ENCODE results near the gene PHRF1.

Gene PHRF1

GRCh38 chr11:575996-576768, at the start of gene PHRF1:
Gene PHRF1, plus strand, starts transcription at chr11:576470. Its CDS starts 5,043 bp downstream, at chr11:581513.
- FAIRE-seq: no peak

- FAIRE-seq: no peak
These were observed 48.0 kb upstream of the PHRF1 start for GRCh38 chr11:528166-528814.

GRCh38 chr11:528815-529727, 47.2 kb upstream of the PHRF1 start:
- no peak for FAIRE-seq

GRCh38 chr11:529728-530411, 46.4 kb upstream of the PHRF1 start:
- no peak for FAIRE-seq

- FAIRE-seq: no peak
These were observed 45.1 kb upstream of the PHRF1 start for GRCh38 chr11:530960-531831.

GRCh38 chr11:531919-532526, 44.2 kb upstream of the PHRF1 start:
- no peak for FAIRE-seq

- FAIRE-seq: no peak
These were observed 43.7 kb upstream of the PHRF1 start for GRCh38 chr11:532527-532985.

- FAIRE-seq: no peak
These were observed 43.2 kb upstream of the PHRF1 start for GRCh38 chr11:532986-533585.

GRCh38 chr11:533586-534395, 42.5 kb upstream of the PHRF1 start:
- no peak for FAIRE-seq

- no peak for FAIRE-seq
These were observed 41.7 kb upstream of the PHRF1 start for GRCh38 chr11:534396-535209.

- no peak for FAIRE-seq
These were observed 41.1 kb upstream of the PHRF1 start for GRCh38 chr11:535210-535518.

GRCh38 chr11:535519-536454, 40.5 kb upstream of the PHRF1 start, which contains the start of gene HRAS:
Gene HRAS, minus strand, starts transcription at chr11:535576.
- no peak for FAIRE-seq

GRCh38 chr11:536841-537621, 39.2 kb upstream of the PHRF1 start, which contains the start of gene LRRC56:
Gene LRRC56, plus strand, starts transcription at chr11:537527. Its CDS starts 3,158 bp downstream, at chr11:540685.
- no peak for FAIRE-seq

GRCh38 chr11:537622-538430, 38.4 kb upstream of the PHRF1 start:
- FAIRE-seq: no peak

GRCh38 chr11:538431-539051, 37.7 kb upstream of the PHRF1 start:
- FAIRE-seq: no peak
